ENCODE data around the gene CUBN. TPM values are rescaled to one million over a fixed set of nuclear protein-coding genes. Genes with fewer than 3 reads are reported as not detected.

The CUBN gene
- total RNA-seq, 1 experiment from 2014 or later: 1.3 TPM

DNA sequence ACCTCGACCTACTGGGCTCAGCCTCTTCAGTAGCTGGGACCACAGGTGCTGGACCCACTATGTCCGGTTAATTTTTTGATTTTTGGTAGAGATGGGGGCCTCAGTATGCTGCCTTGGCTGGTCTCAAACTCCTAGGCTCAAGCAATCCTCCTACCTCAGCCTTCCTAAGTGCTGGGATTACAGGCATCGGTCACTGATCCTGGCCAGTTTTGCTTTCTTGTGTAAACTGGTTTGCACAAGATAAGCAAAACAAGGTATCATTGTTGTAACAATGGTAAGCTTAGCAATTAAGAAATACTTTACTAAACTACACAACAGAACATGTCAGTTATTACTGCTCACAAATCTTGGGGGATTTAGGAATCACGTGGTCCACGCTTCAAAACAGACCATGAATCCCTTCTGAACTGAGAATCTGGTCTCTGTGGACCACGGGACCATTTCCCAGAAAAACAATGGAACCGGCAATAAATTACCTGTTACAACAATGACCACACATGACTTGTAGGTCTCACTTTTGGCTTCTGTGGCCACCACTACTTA, 349.2 kb downstream of the CUBN start:
- BruUV-seq (replicated peaks): no TSS peak
- ChIA-PET POLR2A (no interaction called here), CTCF (no interaction called here)
- TF ChIP-seq POLR2AphosphoS5 (IDR thresholded peaks at IDR 0.05; ENCODE audit: low read depth, low read length) (no peak), TCF7L2 (IDR thresholded peaks at IDR 0.05; ENCODE audit: low read depth, low read length) (no peak), SIN3A (IDR thresholded peaks at IDR 0.05; ENCODE audit: borderline replicate concordance, insufficient read depth, low read depth, low read length) (no peak)
- TF ChIP-seq, protein P1, sequence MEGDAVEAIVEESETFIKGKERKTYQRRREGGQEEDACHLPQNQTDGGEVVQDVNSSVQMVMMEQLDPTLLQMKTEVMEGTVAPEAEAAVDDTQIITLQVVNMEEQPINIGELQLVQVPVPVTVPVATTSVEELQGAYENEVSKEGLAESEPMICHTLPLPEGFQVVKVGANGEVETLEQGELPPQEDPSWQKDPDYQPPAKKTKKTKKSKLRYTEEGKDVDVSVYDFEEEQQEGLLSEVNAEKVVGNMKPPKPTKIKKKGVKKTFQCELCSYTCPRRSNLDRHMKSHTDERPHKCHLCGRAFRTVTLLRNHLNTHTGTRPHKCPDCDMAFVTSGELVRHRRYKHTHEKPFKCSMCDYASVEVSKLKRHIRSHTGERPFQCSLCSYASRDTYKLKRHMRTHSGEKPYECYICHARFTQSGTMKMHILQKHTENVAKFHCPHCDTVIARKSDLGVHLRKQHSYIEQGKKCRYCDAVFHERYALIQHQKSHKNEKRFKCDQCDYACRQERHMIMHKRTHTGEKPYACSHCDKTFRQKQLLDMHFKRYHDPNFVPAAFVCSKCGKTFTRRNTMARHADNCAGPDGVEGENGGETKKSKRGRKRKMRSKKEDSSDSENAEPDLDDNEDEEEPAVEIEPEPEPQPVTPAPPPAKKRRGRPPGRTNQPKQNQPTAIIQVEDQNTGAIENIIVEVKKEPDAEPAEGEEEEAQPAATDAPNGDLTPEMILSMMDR (IDR thresholded peaks at IDR 0.05): no peak
- TF ChIP-seq, protein P2, sequence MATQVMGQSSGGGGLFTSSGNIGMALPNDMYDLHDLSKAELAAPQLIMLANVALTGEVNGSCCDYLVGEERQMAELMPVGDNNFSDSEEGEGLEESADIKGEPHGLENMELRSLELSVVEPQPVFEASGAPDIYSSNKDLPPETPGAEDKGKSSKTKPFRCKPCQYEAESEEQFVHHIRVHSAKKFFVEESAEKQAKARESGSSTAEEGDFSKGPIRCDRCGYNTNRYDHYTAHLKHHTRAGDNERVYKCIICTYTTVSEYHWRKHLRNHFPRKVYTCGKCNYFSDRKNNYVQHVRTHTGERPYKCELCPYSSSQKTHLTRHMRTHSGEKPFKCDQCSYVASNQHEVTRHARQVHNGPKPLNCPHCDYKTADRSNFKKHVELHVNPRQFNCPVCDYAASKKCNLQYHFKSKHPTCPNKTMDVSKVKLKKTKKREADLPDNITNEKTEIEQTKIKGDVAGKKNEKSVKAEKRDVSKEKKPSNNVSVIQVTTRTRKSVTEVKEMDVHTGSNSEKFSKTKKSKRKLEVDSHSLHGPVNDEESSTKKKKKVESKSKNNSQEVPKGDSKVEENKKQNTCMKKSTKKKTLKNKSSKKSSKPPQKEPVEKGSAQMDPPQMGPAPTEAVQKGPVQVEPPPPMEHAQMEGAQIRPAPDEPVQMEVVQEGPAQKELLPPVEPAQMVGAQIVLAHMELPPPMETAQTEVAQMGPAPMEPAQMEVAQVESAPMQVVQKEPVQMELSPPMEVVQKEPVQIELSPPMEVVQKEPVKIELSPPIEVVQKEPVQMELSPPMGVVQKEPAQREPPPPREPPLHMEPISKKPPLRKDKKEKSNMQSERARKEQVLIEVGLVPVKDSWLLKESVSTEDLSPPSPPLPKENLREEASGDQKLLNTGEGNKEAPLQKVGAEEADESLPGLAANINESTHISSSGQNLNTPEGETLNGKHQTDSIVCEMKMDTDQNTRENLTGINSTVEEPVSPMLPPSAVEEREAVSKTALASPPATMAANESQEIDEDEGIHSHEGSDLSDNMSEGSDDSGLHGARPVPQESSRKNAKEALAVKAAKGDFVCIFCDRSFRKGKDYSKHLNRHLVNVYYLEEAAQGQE (IDR thresholded peaks at IDR 0.05; ENCODE audit: insufficient read depth in 1 of 2, low read depth in 2 of 2, low read length in 1 of 2): no peak
- Histone ChIP-seq H3K27ac (ENCODE audit: low read length) (no peak overlapping the region), H3K27me3 (ENCODE audit: control insufficient read depth, insufficient read depth, low read length) (no peaks in the 10 kb centered on the region), H3K4me1 (ENCODE audit: control insufficient read depth, insufficient read depth, low read length) (no peaks in the 10 kb centered on the region), H3K9me3 (ENCODE audit: control insufficient read depth, insufficient read depth, low read depth, low read length) (no peaks in the 10 kb centered on the region), H3K4me3 (ENCODE audit: low read depth in 2 of 2, low read length in 2 of 2) (no peak overlapping the region), H3K36me3 (ENCODE audit: control insufficient read depth, insufficient read depth, low read length) (no peaks in the 10 kb centered on the region)
- ATAC-seq: no peak
- in situ Hi-C loops (cut with HindIII; ENCODE audit: low pct_unique_long_range_greater_than_20kb, low sequenced_read_pairs) (no loop called here), intact Hi-C loops (cut with micrococcal nuclease; ENCODE audit: unreplicated experiment) (no loop called here)
- DNase-seq (ENCODE audit: low read depth, low spot score): no peak

DNA sequence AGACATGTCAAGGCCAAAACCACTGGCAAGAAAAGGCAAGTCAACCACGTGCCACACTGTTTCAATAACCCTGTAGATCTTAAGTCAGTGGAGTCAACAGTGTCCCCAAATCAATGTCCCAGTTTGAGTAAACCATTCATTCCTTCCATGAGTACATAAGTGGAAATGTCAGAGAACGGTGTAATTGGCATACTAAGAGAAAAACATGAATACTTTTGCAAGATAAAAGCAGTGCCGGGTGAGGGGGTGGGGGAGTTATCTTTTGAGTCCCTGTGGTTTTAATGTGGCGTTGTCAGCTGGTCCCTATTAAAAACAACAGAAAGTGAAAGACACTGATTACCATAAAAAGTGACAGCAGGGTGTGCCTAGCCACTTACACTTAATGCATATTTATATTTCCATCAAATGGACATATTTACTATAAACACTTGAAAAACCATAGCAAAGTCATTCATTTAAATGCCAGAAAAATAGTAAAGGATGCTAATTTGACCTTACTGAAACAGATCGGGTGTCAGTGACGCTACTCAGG, 350.2 kb downstream of the CUBN start:
- Histone ChIP-seq H3K4me3 (ENCODE audit: low read depth in 2 of 2, low read length in 2 of 2) (no peak overlapping the region), H3K36me3 (ENCODE audit: control insufficient read depth, insufficient read depth, low read length) (no peaks in the 10 kb centered on the region), H3K4me1 (ENCODE audit: control insufficient read depth, insufficient read depth, low read length) (no peaks in the 10 kb centered on the region), H3K9me3 (ENCODE audit: control insufficient read depth, insufficient read depth, low read depth, low read length) (no peaks in the 10 kb centered on the region), H3K27ac (ENCODE audit: low read length) (no peak overlapping the region), H3K27me3 (ENCODE audit: control insufficient read depth, insufficient read depth, low read length) (no peaks in the 10 kb centered on the region)
- ATAC-seq: no peak
- no peak for DNase-seq (ENCODE audit: low read depth, low spot score)
- POLR2A ChIA-PET: no interaction called here
- TF ChIP-seq, protein P1 (IDR thresholded peaks at IDR 0.05): no peak
- no peak for TF ChIP-seq POLR2AphosphoS5 (IDR thresholded peaks at IDR 0.05; ENCODE audit: low read depth, low read length)
- TF ChIP-seq TCF7L2 (IDR thresholded peaks at IDR 0.05; ENCODE audit: low read depth, low read length): no peak
- TF ChIP-seq, protein P2 (IDR thresholded peaks at IDR 0.05; ENCODE audit: insufficient read depth in 1 of 2, low read depth in 2 of 2, low read length in 1 of 2): no peak
- TF ChIP-seq SIN3A (IDR thresholded peaks at IDR 0.05; ENCODE audit: borderline replicate concordance, insufficient read depth, low read depth, low read length): no peak
- no TSS peak for BruUV-seq (replicated peaks)
- in situ Hi-C loops (cut with HindIII; ENCODE audit: low pct_unique_long_range_greater_than_20kb, low sequenced_read_pairs): no loop called here
- CTCF ChIA-PET: no interaction called here
- intact Hi-C loops (cut with micrococcal nuclease; ENCODE audit: unreplicated experiment): no loop called here

Data from Panc1 (cell line).